Testis (tissue), 3 donors: ENCODE data around the gene ITGA11. TPM values are rescaled to one million over a fixed set of nuclear protein-coding genes. Genes with fewer than 3 reads are reported as not detected.
A peak's percentile ranks its signal among the peaks of the same experiment; 100 is the strongest.

Source experiments
- DNase-seq: peaks from one replicate; pipeline ENCODE4 v3.0.0-alpha.2; 2019
- H3K27ac ChIP-seq, 2 donors: fragments of 200-600 bp; sonication (generic); one replicate each; pipeline ENCODE4 v1.5.1; 2019
- H3K27me3 ChIP-seq: fragments of 200-600 bp; sonication (generic); one replicate; pipeline ENCODE4 v1.5.1; 2019
- H3K36me3 ChIP-seq: fragments of 200-600 bp; sonication (generic); one replicate; pipeline ENCODE4 v1.5.1; 2017; ENCODE audit warnings: low read depth; ENCODE audit errors: missing control alignments
- H3K4me1 ChIP-seq: fragments of 200-600 bp; sonication (generic); one replicate; pipeline ENCODE4 v1.5.1; 2019
- H3K4me3 ChIP-seq, 2 donors: fragments of 200-600 bp; sonication (generic); one replicate each; pipeline ENCODE4 v1.5.1; 2017 to 2019
- H3K9me3 ChIP-seq: fragments of 200-600 bp; sonication (generic); one replicate; pipeline ENCODE4 v1.5.1; 2017
- CTCF ChIP-seq, 3 experiments: fragments of 450-650 bp in 2 of 3; fragments of 200-600 bp in 1 of 3; sonication (generic) in 1 of 3; IDR thresholded peaks; one replicate each; pipeline ENCODE4 v1.5.1; 2016 to 2019; ENCODE audit warnings: antibody characterized with exemption in 3 of 3, mild to moderate bottlenecking in 2 of 3, moderate library complexity in 1 of 3
- POLR2A ChIP-seq: fragments of 450-650 bp; IDR thresholded peaks from one replicate; pipeline ENCODE4 v1.6.1; 2017; ENCODE audit warnings: antibody characterized with exemption, mild to moderate bottlenecking, moderate library complexity
- whole genome bisulfite sequencing, 2 donors: methylation state at CpG; one replicate each; pipeline ENCODE4 v1.1.5; 2018; 5-methylcytosine and 5-hydroxymethylcytosine counted together
- intact Hi-C: fragments of 100-400 bp; cut with DNase I; formaldehyde crosslinking; loops from one replicate; pipeline ENCODE4 v1.15.1; 2023; ENCODE audit warnings: low total_unique reads
- polyA plus RNA-seq: library from polyadenylated mRNA; stranded (reverse); fragments of 350-450 nt; fragmentation: Illumina TruSeq; extraction: RNeasy Lipid Tissue Mini Kit (QIAGEN cat#74804); gene quantifications from one replicate; pipeline ENCODE4 v1.2.3, GENCODE V29; 2014; ENCODE audit warnings: low read depth, low replicate concordance; ENCODE audit not compliant: insufficient read depth
- total RNA-seq, 2 donors: library from RNA; depleted of rRNA; stranded (reverse); fragments of >200 nt; gene quantifications; one replicate each; pipeline ENCODE4 v1.2.3, GENCODE V29; 2016

Gene ITGA11
- total and polyA plus RNA-seq, 3 donors from 2014 or later: 4.3 to 6.6 (median 5.6) TPM

GRCh38 chr15:68374168-68374745, 57.7 kb downstream of the ITGA11 start:
- H3K27me3 ChIP-seq: no peaks in the 10 kb centered on the region
- no peaks in the 10 kb centered on the region for H3K9me3 ChIP-seq
- no peak overlapping the region for H3K4me3 ChIP-seq
- WGBS, 2 donors: 51 to 71% methylated on average over 2 of the region's 2 CpGs
- peak overlapping the region in 1 of 2 donors; percentile 41 for H3K27ac ChIP-seq
- TF ChIP-seq CTCF (IDR thresholded peaks at IDR 0.05) (no peak), POLR2A (no peak)
- peak; percentile 70 for DNase-seq
- no peaks in the 10 kb centered on the region for H3K36me3 ChIP-seq
- peaks cover 21% of the 10 kb centered on the region for H3K4me1 ChIP-seq
- intact Hi-C loops: no loop called here

DNA sequence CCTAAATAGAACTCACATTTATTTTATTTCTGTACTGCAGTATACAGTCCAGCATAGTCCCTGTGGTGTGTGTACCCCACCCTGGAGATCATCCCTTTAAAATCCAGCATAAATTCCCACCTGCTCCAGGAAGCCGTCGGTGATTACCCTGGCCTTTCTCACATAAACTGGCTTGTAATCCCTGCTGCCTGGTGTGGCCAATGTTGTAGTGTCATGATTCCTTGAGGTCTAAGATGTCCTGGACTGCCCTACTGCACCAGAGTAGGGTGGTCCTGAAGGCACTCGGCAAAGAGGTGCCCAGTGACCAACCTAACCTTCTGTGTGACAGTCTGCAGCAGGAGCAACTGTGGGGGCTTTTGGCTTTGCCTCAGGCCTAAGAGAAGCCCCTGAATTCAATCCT, 58.9 kb downstream of the ITGA11 start:
- no peak for DNase-seq
- no peaks in the 10 kb centered on the region for H3K36me3 ChIP-seq
- H3K27ac ChIP-seq: no peak overlapping the region
- no peak overlapping the region for H3K4me3 ChIP-seq
- H3K27me3 ChIP-seq: no peaks in the 10 kb centered on the region
- H3K4me1 ChIP-seq: peaks cover 21% of the 10 kb centered on the region
- intact Hi-C loops: no loop called here
- H3K9me3 ChIP-seq: no peaks in the 10 kb centered on the region
- TF ChIP-seq POLR2A: no peak
- TF ChIP-seq CTCF (IDR thresholded peaks at IDR 0.05): no peak
- 63 to 100% methylated on average over 2 to 3 of the region's 3 CpGs for WGBS, 2 donors

- Histone ChIP-seq H3K36me3 (no peaks in the 10 kb centered on the region), H3K9me3 (no peaks in the 10 kb centered on the region), H3K4me1 (peaks cover 21% of the 10 kb centered on the region), H3K27me3 (no peaks in the 10 kb centered on the region), H3K27ac (no peak overlapping the region), H3K4me3 (no peak overlapping the region)
- TF ChIP-seq POLR2A (no peak), CTCF (IDR thresholded peaks at IDR 0.05) (peak in 2 of 3 experiments; percentile 5 to 13)
- intact Hi-C loops: no loop called here
- WGBS, 2 donors: 63 to 90% methylated on average over 3 to 12 of the region's 12 CpGs
- DNase-seq: peak; percentile 42
Measured at GRCh38 chr15:68372291-68372811, 59.6 kb downstream of the ITGA11 start.

DNA sequence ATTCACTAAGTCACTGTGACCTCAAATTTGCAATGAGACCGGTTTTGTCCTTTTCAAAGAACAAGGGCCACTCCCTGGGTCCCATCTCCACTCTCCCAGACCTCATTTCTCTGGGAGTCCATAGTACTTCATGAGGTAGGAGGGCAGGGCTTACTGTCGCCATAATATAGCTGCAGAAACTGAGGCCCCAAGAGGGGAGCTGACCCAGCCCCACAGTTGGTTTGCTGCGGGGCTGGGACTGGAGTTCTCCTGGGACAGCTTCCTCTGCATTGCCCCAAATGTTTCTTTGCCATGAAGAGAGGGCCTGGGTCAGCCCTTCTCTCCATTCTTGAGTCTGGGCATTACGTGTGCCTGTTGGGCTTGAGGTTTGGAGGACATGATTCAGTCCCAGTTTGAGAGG, 60.1 kb downstream of the ITGA11 start:
- intact Hi-C loops: no loop called here
- Histone ChIP-seq H3K4me1 (peaks cover 21% of the 10 kb centered on the region), H3K27ac (peak overlapping the region in 1 of 2 donors; percentile 33), H3K36me3 (no peaks in the 10 kb centered on the region), H3K27me3 (no peaks in the 10 kb centered on the region), H3K4me3 (no peak overlapping the region), H3K9me3 (no peaks in the 10 kb centered on the region)
- TF ChIP-seq CTCF (IDR thresholded peaks at IDR 0.05): no peak
- TF ChIP-seq POLR2A: no peak
- no peak for DNase-seq
- WGBS, 2 donors: 87 to 96% methylated on average over 2 to 3 of the region's 4 CpGs

DNA sequence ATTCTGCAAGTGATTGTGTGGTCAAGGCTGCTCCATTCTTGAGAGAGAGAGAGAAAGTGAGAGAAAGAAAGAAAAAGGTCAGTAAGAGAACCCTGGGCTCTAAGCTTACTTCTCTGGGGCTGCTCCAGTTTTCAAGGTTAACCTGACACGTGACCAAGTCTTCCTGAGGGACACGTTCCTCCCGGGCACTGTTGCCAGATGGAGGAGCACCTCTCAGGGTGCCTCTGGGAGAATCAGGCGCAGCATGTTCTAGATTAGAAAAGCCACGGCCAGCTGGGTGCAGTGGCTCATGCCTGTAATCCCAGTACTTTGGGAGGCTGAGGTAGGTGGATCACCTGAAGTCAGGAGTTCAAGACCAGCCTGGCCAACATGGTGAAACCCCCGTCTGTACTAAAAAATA, 60.8 kb downstream of the ITGA11 start:
- DNase-seq: peak; percentile 83
- Histone ChIP-seq H3K9me3 (no peaks in the 10 kb centered on the region), H3K27ac (peak overlapping the region in 1 of 2 donors; percentile 33), H3K36me3 (no peaks in the 10 kb centered on the region), H3K4me3 (no peak overlapping the region), H3K27me3 (no peaks in the 10 kb centered on the region), H3K4me1 (peaks cover 21% of the 10 kb centered on the region)
- 39 to 53% methylated on average over 6 of the region's 6 CpGs for WGBS, 2 donors
- no peak for TF ChIP-seq POLR2A
- intact Hi-C loops: no loop called here
